GM08714 (cell line): ENCODE results near the gene POLD1.

ENCODE experiments used
- H3K4me3 ChIP-seq: fragments of 200-500 bp; sonication (Bioruptor generic); 2 replicates; pipeline ENCODE4 v1.5.1; 2014; ENCODE audit warnings: mild to moderate bottlenecking, low read length, inconsistent platforms
- ZNF274 ChIP-seq: IDR thresholded peaks from 2 replicates; pipeline ENCODE4 v1.6.1; 2012; ENCODE audit warnings: mild to moderate bottlenecking, low read depth, low read length

POLD1 gene

GRCh38 chr19:50462970-50463369 is 78.8 kb downstream of the POLD1 start:
- TF ChIP-seq ZNF274, result no peak
- H3K4me3 ChIP-seq, result no peak overlapping the region

DNA sequence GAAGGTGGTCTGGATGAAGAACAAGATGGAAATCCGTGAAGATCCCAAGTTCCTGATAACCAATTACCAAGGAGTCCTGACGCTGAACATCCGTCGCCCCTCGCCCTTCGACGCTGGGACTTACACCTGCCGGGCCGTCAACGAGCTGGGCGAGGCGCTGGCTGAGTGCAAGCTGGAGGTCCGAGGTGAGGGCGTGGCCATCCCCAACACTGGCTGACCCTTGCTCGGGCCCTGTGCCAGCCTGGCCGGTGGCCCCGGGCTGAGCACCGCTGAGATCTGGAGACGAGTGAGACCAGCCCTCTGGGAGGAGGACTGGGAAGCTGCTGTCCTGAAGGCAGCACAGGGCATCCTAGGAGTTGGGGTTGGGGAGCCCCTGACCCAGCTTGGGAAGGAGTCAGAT is 80.2 kb downstream of the POLD1 start:
- H3K4me3 ChIP-seq, result no peak overlapping the region
- no peak for TF ChIP-seq ZNF274

- H3K4me3 ChIP-seq, result no peak overlapping the region
- no peak for TF ChIP-seq ZNF274
Measured at GRCh38 chr19:50465000-50465399, 80.9 kb downstream of the POLD1 start.

DNA sequence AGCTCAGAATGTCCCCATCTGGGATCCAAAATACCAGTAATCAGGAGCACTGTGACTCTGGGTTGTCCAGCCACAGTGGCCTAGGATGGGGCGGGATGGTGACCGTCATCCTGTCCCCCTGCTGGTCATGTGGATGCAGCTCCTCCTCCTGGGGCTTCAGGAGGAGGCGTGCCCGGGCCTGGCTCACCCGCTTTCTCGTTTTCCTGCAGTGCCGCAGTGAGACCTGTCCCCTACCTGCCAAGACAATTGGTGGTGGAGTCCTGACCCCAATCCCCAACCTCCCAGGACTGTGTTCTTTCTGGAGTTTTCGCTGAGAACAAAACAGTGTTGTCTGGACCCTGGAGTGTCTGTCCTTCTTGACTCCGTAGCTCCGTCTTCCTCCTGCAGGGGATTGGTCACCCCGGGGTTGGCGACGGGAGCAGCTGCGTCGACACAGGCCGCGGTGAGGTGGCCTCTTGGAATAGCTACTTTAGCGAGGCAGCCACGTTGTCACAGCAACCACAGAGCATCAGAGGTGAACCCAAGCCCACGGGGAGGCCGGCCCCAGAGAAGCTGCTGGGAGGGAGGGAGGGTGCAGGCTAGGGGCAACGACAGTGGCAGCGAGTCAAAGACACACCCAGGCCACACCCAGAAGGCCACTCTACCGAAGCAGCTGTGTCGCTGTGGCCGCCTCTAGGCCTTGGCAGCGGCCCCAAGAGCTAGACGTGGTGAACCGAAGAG is 82.0 kb downstream of the POLD1 start:
- TF ChIP-seq ZNF274, result no peak
- H3K4me3 ChIP-seq, result no peak overlapping the region

- no peak for TF ChIP-seq ZNF274
- H3K4me3 ChIP-seq, result no peak overlapping the region
Measured at GRCh38 chr19:50466706-50467039, 82.5 kb downstream of the POLD1 start.

DNA sequence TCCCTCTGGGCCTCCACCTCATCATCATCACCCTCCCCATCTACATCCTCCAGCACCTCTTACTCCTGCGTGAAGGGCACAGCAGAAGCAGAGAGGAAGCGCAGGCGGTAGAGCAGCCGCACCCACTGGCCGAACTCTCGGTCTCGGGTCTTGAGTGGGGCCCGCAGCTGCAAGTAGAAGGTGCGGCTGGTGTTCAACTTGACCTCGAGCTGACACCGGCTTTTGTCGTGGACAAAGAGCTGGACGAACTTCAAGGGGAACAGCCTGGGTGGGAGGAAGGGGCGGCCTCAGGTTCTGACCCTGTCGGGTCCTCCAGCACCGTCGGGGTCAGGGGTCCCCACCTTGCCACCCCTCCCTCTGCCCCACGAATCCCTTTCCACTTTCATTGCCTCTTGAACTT is 83.4 kb downstream of the POLD1 start:
- TF ChIP-seq ZNF274, result no peak
- H3K4me3 ChIP-seq, result no peak overlapping the region
